GM19351 (cell line): ENCODE results near the gene AGXT.

ENCODE experiments used
- ATAC-seq: cut with Tn5 transposase; IDR thresholded peaks from one replicate; pipeline ENCODE4 v1.9.1; 2021; ENCODE audit warnings: mild to moderate bottlenecking, moderate library complexity; ENCODE audit not compliant: unreplicated experiment

AGXT gene

GRCh38 chr2:240925191-240925567 is 56.6 kb downstream of the AGXT start:
- ATAC-seq: no peak

- no peak for ATAC-seq
Measured at GRCh38 chr2:240925568-240926515, 57.2 kb downstream of the AGXT start.

- no peak for ATAC-seq
Measured at GRCh38 chr2:240926516-240927389, 58.1 kb downstream of the AGXT start.

- no peak for ATAC-seq
Measured at GRCh38 chr2:240927390-240927781, 58.8 kb downstream of the AGXT start.

- no peak for ATAC-seq
Measured at GRCh38 chr2:240928476-240929363, 60.1 kb downstream of the AGXT start.

- no peak for ATAC-seq
Measured at GRCh38 chr2:240929364-240930095, 60.9 kb downstream of the AGXT start.
